ENCODE measurements around the gene MACROD2. TPM values are rescaled to one million over a fixed set of nuclear protein-coding genes. Genes with fewer than 3 reads are reported as not detected.

MACROD2 gene
- polyA plus RNA-seq, 1 donor (not counting 4 experiments of a cell fraction or from before 2014, with no cell fraction given), result 0.71 TPM

GRCh38 chr20:15843777-15844176, 1848.5 kb downstream of the MACROD2 start:
- Histone ChIP-seq H3K27me3 (ENCODE audit: control insufficient read depth, extremely low read depth, insufficient read depth, low read length) (no peaks in the 10 kb centered on the region), H3K79me2 (ENCODE audit: control insufficient read depth, insufficient read depth, low read length) (no peaks in the 10 kb centered on the region), H3K4me2 (ENCODE audit: control insufficient read depth, extremely low read depth, insufficient read depth, low read depth, low read length) (no peak overlapping the region), H2AFZ (ENCODE audit: control insufficient read depth, low read length) (no peak overlapping the region), H3K27ac (ENCODE audit: control insufficient read depth, insufficient read depth, low read length) (no peak overlapping the region), H3K9me1 (ENCODE audit: control insufficient read depth, extremely low read depth, insufficient read depth, low read length) (no peaks in the 10 kb centered on the region), H3K9ac (ENCODE audit: control insufficient read depth, extremely low read depth, insufficient read depth, low read length) (no peak overlapping the region), H3K36me3 (ENCODE audit: control insufficient read depth in 2 of 2, extremely low read depth in 1 of 2, insufficient read depth in 2 of 2, low read length in 2 of 2) (no peaks in the 10 kb centered on the region), H3K4me1 (ENCODE audit: control insufficient read depth, extremely low read depth, insufficient read depth, low read length) (no peaks in the 10 kb centered on the region), H3K4me3 (ENCODE audit: control insufficient read depth in 2 of 3, extremely low read depth in 1 of 3, insufficient read depth in 2 of 3, low read depth in 1 of 3, low read length in 3 of 3) (no peak overlapping the region), H4K20me1 (ENCODE audit: control insufficient read depth, extremely low read depth, insufficient read depth, low read length) (no peaks in the 10 kb centered on the region), H3K9me3 (ENCODE audit: control insufficient read depth, low read depth, low read length) (no peaks in the 10 kb centered on the region)
- dilution Hi-C loops (cut with MboI; ENCODE audit: extremely low pct_ligation_motif_present, low sequenced_read_pairs), result no loop called here
- DNase-seq (ENCODE audit: low read depth, low spot score), result no peak
- FAIRE-seq, result no peak
- no peak for TF ChIP-seq CTCF (optimal IDR thresholded peaks at IDR 0.05 in 1 of 3, IDR thresholded peaks at IDR 0.05 in 1 of 3, conservative IDR thresholded peaks at IDR 0.05 in 1 of 3; ENCODE audit: extremely low read depth in 1 of 3, insufficient read depth in 2 of 3, low read length in 3 of 3)
- no peak for TF ChIP-seq EZH2 (IDR thresholded peaks at IDR 0.05; ENCODE audit: low read length)

- dilution Hi-C loops (cut with MboI; ENCODE audit: extremely low pct_ligation_motif_present, low sequenced_read_pairs), result no loop called here
- Histone ChIP-seq H3K36me3 (ENCODE audit: control insufficient read depth in 2 of 2, extremely low read depth in 1 of 2, insufficient read depth in 2 of 2, low read length in 2 of 2) (no peaks in the 10 kb centered on the region), H3K27me3 (ENCODE audit: control insufficient read depth, extremely low read depth, insufficient read depth, low read length) (no peaks in the 10 kb centered on the region), H3K4me3 (ENCODE audit: control insufficient read depth in 2 of 3, extremely low read depth in 1 of 3, insufficient read depth in 2 of 3, low read depth in 1 of 3, low read length in 3 of 3) (no peak overlapping the region), H3K79me2 (ENCODE audit: control insufficient read depth, insufficient read depth, low read length) (no peaks in the 10 kb centered on the region), H2AFZ (ENCODE audit: control insufficient read depth, low read length) (no peak overlapping the region), H3K9me3 (ENCODE audit: control insufficient read depth, low read depth, low read length) (no peaks in the 10 kb centered on the region), H3K9ac (ENCODE audit: control insufficient read depth, extremely low read depth, insufficient read depth, low read length) (no peak overlapping the region), H4K20me1 (ENCODE audit: control insufficient read depth, extremely low read depth, insufficient read depth, low read length) (no peaks in the 10 kb centered on the region), H3K4me1 (ENCODE audit: control insufficient read depth, extremely low read depth, insufficient read depth, low read length) (no peaks in the 10 kb centered on the region), H3K27ac (ENCODE audit: control insufficient read depth, insufficient read depth, low read length) (no peak overlapping the region), H3K4me2 (ENCODE audit: control insufficient read depth, extremely low read depth, insufficient read depth, low read depth, low read length) (no peak overlapping the region), H3K9me1 (ENCODE audit: control insufficient read depth, extremely low read depth, insufficient read depth, low read length) (no peaks in the 10 kb centered on the region)
- no peak for FAIRE-seq
- DNase-seq (ENCODE audit: low read depth, low spot score), result no peak
- TF ChIP-seq CTCF (optimal IDR thresholded peaks at IDR 0.05 in 1 of 3, IDR thresholded peaks at IDR 0.05 in 1 of 3, conservative IDR thresholded peaks at IDR 0.05 in 1 of 3; ENCODE audit: extremely low read depth in 1 of 3, insufficient read depth in 2 of 3, low read length in 3 of 3) (no peak), EZH2 (IDR thresholded peaks at IDR 0.05; ENCODE audit: low read length) (no peak)
Observed at GRCh38 chr20:15847196-15847784, 1852.0 kb downstream of the MACROD2 start.
